GM21381 (cell line): ENCODE results near the gene TEX2.
A peak's percentile ranks its signal among the peaks of the same experiment; 100 is the strongest.
"Not testable (repeated sequence)": the region's sequence is repeated elsewhere in the genome, so short reads cannot be mapped to it uniquely, and the experiment has no call there.

Source experiments
- ATAC-seq: cut with Tn5 transposase; IDR thresholded peaks from one replicate; pipeline ENCODE4 v1.9.1; 2021; ENCODE audit warnings: mild to moderate bottlenecking, moderate library complexity; ENCODE audit not compliant: unreplicated experiment

Gene TEX2

GRCh38 chr17:64240261-64240740, 22.8 kb downstream of the TEX2 start:
- ATAC-seq, result no peak

- not testable (repeated sequence) for ATAC-seq
Measured at GRCh38 chr17:64238449-64238848, 24.6 kb downstream of the TEX2 start.

DNA sequence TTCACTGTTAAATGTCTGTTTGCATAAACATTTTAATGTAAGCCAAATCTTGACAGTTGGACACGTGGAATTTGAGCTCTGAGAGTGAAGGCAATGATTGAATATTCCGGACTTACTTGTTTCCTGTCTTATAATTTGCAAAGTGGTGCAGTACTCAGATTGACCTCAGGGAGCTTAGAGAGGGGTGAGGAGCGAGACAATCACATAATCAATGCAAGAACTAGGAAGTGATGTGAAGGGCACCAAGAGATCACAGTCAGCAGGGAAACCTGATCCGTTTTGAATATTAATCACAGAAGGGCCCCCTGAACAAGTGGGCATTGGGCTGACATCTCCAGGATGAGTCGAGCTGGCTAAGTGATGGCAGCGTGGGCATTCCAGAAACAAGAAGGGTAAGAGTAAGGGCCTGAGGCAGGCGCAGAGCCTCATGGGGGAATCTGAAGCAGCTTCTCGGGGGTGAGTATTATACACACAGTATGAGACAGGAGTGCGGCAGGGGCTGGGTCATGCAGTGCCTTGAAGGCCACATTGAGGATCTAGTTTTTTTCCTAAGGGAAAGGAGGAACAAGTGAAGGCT, 26.1 kb downstream of the TEX2 start:
- ATAC-seq, result no peak

DNA sequence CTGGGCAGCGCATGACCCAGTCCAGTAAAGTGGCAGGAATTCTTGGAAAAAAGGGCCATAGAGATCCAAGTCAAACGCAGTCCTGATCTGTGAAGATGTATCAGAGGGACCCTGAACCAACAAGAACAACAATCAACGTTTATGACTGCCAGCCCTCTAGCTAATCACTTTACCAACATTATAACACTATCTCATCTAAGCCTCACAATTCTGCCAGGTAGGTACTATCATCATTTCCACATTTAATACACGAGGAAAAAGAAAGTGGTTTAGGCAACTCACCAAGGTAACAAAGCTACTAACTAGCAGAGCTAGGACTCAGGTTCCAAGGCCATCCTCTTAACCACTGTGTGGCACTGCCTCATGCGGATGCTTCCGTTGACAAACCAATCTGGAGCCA, 28.1 kb downstream of the TEX2 start:
- no peak for ATAC-seq

- no peak for ATAC-seq
Measured at GRCh38 chr17:64232466-64233262, 30.4 kb downstream of the TEX2 start.

DNA sequence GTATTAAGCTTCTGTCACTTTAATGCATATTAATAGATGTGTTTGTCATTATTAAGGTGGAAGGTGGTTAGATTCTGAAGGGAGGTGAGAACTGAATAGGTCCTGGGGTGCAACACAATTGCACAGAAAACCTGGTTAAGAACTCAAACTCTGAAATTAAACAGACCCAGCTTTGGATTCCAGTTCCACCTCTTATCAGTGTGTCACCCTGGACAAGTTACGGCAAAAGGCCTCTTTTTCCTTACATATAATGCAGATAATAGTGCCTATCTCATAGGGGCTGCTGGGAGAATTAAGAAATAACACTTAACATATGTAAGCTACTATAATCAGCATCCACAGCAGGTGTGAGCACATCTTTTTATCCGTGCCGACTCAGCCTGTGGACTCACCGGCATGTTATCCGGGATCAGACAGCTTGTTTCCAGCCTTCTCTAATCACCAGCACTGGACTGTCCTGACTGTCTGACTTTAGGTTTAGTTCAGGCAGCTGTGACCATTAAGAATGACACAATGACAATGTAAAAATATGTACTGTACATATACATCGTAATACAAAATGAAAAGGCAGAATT, 31.4 kb downstream of the TEX2 start:
- no peak for ATAC-seq

DNA sequence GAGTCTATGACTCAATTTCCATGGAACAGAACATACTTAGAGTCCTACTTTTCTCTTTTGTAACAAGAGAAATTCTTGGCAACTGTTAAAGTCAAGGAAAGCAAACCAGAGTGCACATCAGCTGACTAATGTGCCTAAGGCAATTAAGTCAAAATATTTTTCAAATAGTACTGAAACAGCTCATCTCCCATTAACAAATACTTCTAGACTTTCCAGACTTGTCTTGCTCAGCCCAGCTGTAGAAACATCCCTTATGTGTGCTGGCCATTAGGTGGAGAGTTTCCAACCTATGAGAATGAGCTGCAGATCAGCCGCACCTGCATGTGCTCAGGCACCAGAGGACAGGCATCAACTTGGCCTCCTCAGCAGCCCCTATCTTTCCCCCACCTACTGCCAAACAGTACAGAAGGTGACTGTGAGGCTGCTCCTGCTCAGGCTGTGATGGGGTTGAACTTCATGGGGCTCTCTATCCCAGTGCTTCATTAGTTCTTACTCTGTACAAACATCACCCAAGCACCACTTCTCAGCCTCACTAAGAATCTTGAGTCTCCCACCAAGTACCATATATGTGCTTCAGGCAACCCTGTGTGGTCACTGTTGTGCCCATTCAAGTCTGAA, 32.2 kb downstream of the TEX2 start:
- ATAC-seq, result no peak

GRCh38 chr17:64229815-64230728, 33.0 kb downstream of the TEX2 start:
- ATAC-seq, result no peak

DNA sequence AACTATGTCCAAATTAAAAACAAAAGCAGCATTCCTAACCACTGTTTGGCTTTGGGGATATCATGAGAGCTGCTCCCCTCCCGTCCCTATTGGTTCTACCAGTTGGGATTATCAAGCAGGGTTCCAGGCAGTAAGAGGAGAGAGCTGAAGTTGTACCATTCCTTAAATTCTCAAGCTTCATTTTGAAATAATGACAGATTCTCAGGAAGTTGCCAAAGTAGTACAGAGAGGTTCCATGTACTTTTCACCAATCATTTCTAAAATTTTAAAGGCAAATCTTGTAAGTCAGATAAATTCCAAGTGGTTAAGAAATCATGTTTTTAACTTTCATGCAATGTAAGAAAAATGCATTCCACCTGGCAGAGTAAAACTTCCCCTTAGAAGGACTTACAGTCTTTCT, 36.9 kb downstream of the TEX2 start:
- no peak for ATAC-seq

GRCh38 chr17:64225410-64225809, 37.6 kb downstream of the TEX2 start:
- ATAC-seq, result no peak

GRCh38 chr17:64223931-64224629, 39.0 kb downstream of the TEX2 start:
- no peak for ATAC-seq

- no peak for ATAC-seq
Measured at GRCh38 chr17:64223283-64223682, 39.8 kb downstream of the TEX2 start.

DNA sequence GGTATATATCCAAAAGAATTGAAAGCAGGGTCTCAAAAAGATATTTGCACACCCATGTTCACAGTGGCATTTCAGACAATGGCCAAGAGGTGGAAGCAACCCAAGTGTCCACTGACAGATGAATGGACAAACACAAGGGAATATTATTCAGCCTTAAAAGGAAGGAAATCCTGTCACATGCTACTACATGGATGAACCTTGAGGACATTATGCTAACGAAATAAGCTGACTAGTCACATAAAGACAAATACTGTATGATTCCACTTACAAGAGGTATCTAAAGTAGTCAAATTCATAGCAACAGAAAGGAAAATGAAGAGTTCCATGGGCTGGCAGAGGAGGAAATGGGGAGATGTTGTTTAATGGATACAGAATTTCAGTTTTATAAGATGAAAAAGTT, 41.4 kb downstream of the TEX2 start:
- ATAC-seq, result no peak

DNA sequence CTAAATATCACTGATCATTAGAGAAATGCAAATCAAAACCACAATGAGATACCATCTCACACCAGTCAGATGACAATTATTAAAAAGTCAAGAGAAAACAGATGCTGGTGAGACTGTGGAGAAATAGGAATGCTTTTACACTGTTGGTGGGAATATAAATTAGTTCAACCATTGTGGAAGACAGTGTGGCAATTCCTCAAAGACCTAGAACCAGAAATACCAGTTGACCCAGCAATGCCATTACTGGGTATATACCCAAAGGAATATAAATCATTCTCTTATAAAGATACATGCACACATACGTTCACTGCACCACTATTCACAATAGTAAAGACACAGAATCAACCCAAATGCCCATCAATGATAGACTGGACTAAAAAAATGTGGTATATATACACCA, 42.5 kb downstream of the TEX2 start:
- not testable (repeated sequence) for ATAC-seq

- no peak for ATAC-seq
Measured at GRCh38 chr17:64219571-64219970, 43.5 kb downstream of the TEX2 start.

- peak; percentile 54 for ATAC-seq
Measured at GRCh38 chr17:64218066-64218465, 45.0 kb downstream of the TEX2 start.

- ATAC-seq, result no peak
Measured at GRCh38 chr17:64217249-64217691, 45.8 kb downstream of the TEX2 start.

DNA sequence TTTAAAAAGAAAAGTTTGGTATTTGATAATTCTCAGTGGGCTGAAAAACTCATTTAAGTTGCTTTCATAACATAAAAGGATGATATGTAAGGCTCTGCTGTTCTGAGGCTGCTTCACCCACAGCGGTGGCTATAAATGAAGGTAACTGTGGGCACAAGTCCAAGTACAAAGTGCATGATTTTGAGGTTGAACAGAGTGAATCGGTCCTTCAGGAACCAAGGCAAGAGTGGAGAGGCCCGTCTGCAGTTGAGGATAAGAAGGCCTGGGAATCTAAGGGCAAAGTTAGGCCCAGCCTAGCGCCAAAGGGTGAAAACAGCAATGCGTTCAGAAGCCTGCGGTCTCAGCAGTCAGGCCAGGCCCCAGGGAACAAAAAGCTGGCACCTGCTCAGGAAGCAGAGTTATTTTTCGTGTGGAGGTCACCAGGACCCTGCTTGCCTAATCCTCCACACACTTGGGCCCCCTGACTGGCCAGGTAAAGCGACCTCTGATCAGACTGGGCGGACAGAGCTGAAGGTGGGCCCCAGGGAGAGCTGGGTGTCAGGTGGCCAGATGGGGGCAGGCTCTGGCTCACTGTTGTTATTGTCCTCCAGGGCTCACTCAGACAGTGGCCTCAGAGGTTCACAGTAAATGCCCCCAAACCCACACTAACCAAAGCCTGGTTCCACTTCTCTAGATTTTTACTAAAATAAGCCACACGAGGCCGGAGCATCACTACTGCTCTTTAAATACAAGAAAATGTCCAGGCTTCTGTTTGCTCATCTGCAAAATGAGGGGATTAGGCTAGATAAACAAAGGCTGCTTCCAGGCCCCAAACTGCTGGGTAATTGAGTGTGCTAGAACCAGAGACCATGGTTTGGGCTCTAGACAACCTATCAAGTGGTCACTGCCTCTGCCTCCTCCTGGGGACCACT, 46.5 kb downstream of the TEX2 start:
- peak; percentile 55 for ATAC-seq

DNA sequence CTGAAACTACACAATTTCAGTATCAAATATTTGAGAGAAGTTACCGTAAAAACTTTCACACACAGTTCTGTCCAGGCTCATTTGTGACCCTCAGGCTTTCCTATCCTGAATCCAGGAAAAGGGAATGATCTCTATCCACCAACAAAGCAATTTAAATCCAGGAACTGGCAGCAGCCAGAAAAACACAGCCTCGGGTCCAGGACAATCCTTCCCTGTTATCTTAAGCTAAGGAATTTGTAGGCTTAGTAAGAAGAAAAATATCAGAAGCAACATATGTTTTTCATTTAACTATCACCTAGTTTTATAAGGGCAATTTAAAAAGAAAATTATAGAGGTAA, 47.1 kb downstream of the TEX2 start:
- ATAC-seq, result no peak
